Measurements from ENCODE around the gene MED12L. TPM values are rescaled to one million over a fixed set of nuclear protein-coding genes. Genes with fewer than 3 reads are reported as not detected.

MED12L gene
- total RNA-seq, 4 donors from 2014 or later = 1.6 to 23.7 (median 4.0) TPM

- Histone ChIP-seq H3K27me3 (no peaks in the 10 kb centered on the region), H3K4me3 (replicated peaks in 1 of 3) (no peak overlapping the region), H3K4me1 (no peaks in the 10 kb centered on the region), H3K9me3 (no peaks in the 10 kb centered on the region), H3K36me3 (no peaks in the 10 kb centered on the region), H3K27ac (no peak overlapping the region)
- 55 to 60% methylated on average over 4 of the region's 4 CpGs for WGBS, 2 donors
- TF ChIP-seq CTCF (IDR thresholded peaks at IDR 0.05) = no peak
- no peak for TF ChIP-seq POLR2A (IDR thresholded peaks at IDR 0.05)
- no peak for DNase-seq
- intact Hi-C loops (cut with DNase I) = no loop called here
These were observed 308.5 kb downstream of the MED12L start for GRCh38 chr3:151393941-151394340.

DNA sequence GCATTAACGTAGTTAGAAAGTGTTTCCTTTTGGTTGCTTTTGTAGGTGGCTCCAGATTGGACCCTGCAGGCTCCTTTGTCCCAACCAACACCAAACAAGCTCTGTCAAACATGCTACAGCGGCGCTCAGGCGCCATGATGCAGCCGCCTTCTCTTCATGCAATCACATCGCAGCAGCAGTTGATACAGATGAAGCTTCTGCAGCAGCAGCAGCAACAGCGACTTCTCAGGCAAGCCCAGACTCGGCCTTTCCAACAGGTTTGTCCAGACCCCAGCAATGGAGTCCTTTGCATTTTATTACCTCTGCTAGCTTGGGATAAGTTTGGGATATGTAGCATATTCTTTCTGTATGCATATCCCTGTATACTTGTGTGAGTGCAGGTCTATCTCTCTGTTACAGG lies 309.1 kb downstream of the MED12L start:
- intact Hi-C loops (cut with DNase I) = no loop called here

GRCh38 chr3:151395806-151396205 lies 310.3 kb downstream of the MED12L start:
- Histone ChIP-seq H3K4me3 (replicated peaks in 1 of 3) (no peak overlapping the region), H3K36me3 (no peaks in the 10 kb centered on the region), H3K27me3 (no peaks in the 10 kb centered on the region), H3K27ac (no peak overlapping the region), H3K9me3 (no peaks in the 10 kb centered on the region), H3K4me1 (no peaks in the 10 kb centered on the region)
- intact Hi-C loops (cut with DNase I) = no loop called here
- WGBS, 2 donors = 93 to 97% methylated on average over 3 of the region's 3 CpGs
- DNase-seq = no peak
- TF ChIP-seq POLR2A (IDR thresholded peaks at IDR 0.05) (no peak), CTCF (IDR thresholded peaks at IDR 0.05) (no peak)

More for the DNA sequence above, 309.1 kb downstream of the MED12L start:
- Histone ChIP-seq H3K4me1 (no peaks in the 10 kb centered on the region), H3K9me3 (no peaks in the 10 kb centered on the region), H3K27ac (no peak overlapping the region), H3K36me3 (no peaks in the 10 kb centered on the region), H3K4me3 (replicated peaks in 1 of 3) (no peak overlapping the region), H3K27me3 (no peaks in the 10 kb centered on the region)
- no peak for DNase-seq
- 76% methylated on average over 8 of the region's 8 CpGs for WGBS, 2 donors
- TF ChIP-seq CTCF (IDR thresholded peaks at IDR 0.05) (no peak), POLR2A (IDR thresholded peaks at IDR 0.05) (no peak)

GRCh38 chr3:151398895-151399294 lies 313.4 kb downstream of the MED12L start:
- H3K4me1 ChIP-seq = no peaks in the 10 kb centered on the region
- intact Hi-C loops (cut with DNase I) = no loop called here
- no peak overlapping the region for H3K4me3 ChIP-seq (replicated peaks in 1 of 3)
- WGBS, 2 donors = 82 to 91% methylated on average over 5 of the region's 5 CpGs
- no peaks in the 10 kb centered on the region for H3K27me3 ChIP-seq
- no peak for DNase-seq
- H3K36me3 ChIP-seq = no peaks in the 10 kb centered on the region
- H3K27ac ChIP-seq = no peak overlapping the region
- no peaks in the 10 kb centered on the region for H3K9me3 ChIP-seq
- TF ChIP-seq CTCF (IDR thresholded peaks at IDR 0.05) = no peak
- no peak for TF ChIP-seq POLR2A (IDR thresholded peaks at IDR 0.05)

DNA sequence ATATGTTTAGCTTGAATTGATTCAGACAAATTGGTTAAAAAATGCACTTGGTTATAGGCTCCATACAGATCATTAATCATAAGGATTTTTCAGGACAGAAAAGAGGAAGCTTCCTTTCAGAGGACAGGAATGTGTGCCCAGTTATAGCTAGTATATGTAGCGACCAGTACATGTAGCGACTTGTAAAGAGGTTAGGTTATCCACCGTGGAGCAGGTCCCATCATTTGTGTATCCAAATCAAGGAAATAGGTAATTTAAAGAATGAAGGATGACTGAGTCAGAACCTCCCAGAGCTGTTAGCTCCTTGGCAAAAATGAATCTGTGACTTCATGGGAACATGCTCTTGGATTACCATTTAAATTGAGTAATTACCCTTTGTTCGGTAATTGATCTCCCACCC lies 314.9 kb downstream of the MED12L start:
- no peak for TF ChIP-seq CTCF (IDR thresholded peaks at IDR 0.05)
- TF ChIP-seq POLR2A (IDR thresholded peaks at IDR 0.05) = no peak
- H3K36me3 ChIP-seq = no peaks in the 10 kb centered on the region
- no peaks in the 10 kb centered on the region for H3K27me3 ChIP-seq
- H3K9me3 ChIP-seq = no peaks in the 10 kb centered on the region
- intact Hi-C loops (cut with DNase I) = no loop called here
- 87 to 90% methylated on average over 4 of the region's 4 CpGs for WGBS, 2 donors
- H3K27ac ChIP-seq = no peak overlapping the region
- H3K4me3 ChIP-seq (replicated peaks in 1 of 3) = no peak overlapping the region
- DNase-seq = no peak
- H3K4me1 ChIP-seq = no peaks in the 10 kb centered on the region

Measured in thyroid gland (tissue), 4 donors.